PC-9 (cell line): ENCODE measurements around the gene SLC7A10.

Experiments
- EZH2 ChIP-seq: fragments of 200-600 bp; sonication (generic); IDR thresholded peaks from 2 replicates; pipeline ENCODE4 v1.8.0; 2017; ENCODE audit warnings: antibody characterized with exemption, low read depth
- TF ChIP-seq, protein P1 (sequence below): fragments of 200-600 bp; sonication (generic); conservative IDR thresholded peaks from 2 replicates; pipeline ENCODE4 v1.6.1; 2017; ENCODE audit warnings: mixed run types, antibody characterized with exemption, mild to moderate bottlenecking, moderate library complexity

DNA sequence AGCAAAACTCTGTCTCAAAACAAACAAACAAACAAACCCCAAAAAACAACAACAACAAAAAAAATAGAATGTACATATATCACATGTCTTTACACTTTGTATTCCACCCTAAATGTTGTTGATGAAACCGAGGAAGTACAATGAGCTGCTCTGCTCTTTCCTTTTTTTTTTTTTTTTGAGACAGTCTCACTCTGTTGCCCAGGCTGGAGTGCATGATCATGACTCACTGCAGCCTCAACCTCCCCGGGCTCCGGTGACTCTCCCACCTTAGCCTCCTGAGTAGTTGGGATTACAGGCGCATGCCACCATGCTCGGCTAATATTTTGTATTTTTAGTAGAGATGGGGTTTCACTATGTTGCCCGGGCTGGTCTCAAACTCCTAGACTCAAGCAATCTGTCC lies 62.2 kb downstream of the SLC7A10 start:
- no peak for TF ChIP-seq EZH2
- TF ChIP-seq, protein P1, sequence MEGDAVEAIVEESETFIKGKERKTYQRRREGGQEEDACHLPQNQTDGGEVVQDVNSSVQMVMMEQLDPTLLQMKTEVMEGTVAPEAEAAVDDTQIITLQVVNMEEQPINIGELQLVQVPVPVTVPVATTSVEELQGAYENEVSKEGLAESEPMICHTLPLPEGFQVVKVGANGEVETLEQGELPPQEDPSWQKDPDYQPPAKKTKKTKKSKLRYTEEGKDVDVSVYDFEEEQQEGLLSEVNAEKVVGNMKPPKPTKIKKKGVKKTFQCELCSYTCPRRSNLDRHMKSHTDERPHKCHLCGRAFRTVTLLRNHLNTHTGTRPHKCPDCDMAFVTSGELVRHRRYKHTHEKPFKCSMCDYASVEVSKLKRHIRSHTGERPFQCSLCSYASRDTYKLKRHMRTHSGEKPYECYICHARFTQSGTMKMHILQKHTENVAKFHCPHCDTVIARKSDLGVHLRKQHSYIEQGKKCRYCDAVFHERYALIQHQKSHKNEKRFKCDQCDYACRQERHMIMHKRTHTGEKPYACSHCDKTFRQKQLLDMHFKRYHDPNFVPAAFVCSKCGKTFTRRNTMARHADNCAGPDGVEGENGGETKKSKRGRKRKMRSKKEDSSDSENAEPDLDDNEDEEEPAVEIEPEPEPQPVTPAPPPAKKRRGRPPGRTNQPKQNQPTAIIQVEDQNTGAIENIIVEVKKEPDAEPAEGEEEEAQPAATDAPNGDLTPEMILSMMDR: no peak
